MCF 10A (cell line): ENCODE results near the gene SLX4IP. TPM values are rescaled to one million over a fixed set of nuclear protein-coding genes. Genes with fewer than 3 reads are reported as not detected.

Source experiments
- BruUV-seq: library from RNA; stranded (reverse); fragments of 400-500 nt; replicated peaks from 2 replicates; lab custom pipeline; 2021; lab: Mats Ljungman, UMichigan
- CTCF ChIA-PET: fragments of 300-600 bp; sonication (Branson Sonifier 250); formaldehyde crosslinking; extraction: SDS; loops from one replicate; lab custom pipeline; 2021; ENCODE audit warnings: antibody characterized with exemption, inconsistent platforms; lab: Yijun Ruan, JAX
- POLR2A ChIA-PET: fragments of 300-600, 350-650 bp; sonication (Branson Sonifier 250); formaldehyde crosslinking; extraction: SDS; loops from one replicate; lab custom pipeline; 2020; ENCODE audit warnings: antibody characterized with exemption, inconsistent platforms; lab: Yijun Ruan, JAX
- DNase-seq: peaks from one replicate; pipeline ENCODE4 v3.0.0-alpha.2; 2018; ENCODE audit not compliant: unreplicated experiment
- H3K27ac Mint-ChIP-seq: one replicate; pipeline ENCODE4 v1.8.0; 2022; ENCODE audit warnings: mild to moderate bottlenecking, low read depth, mixed read lengths; ENCODE audit not compliant: unreplicated experiment
- H3K27me3 Mint-ChIP-seq: one replicate; pipeline ENCODE4 v1.8.0; 2022; ENCODE audit warnings: mixed read lengths; ENCODE audit not compliant: insufficient read depth, unreplicated experiment
- H3K36me3 Mint-ChIP-seq: one replicate; pipeline ENCODE4 v1.8.0; 2022; ENCODE audit warnings: mild to moderate bottlenecking, moderate library complexity, mixed read lengths; ENCODE audit not compliant: insufficient read depth, unreplicated experiment
- H3K4me1 Mint-ChIP-seq: one replicate; pipeline ENCODE4 v1.8.0; 2022; ENCODE audit warnings: mixed read lengths; ENCODE audit not compliant: insufficient read depth, unreplicated experiment
- H3K4me3 Mint-ChIP-seq: one replicate; pipeline ENCODE4 v1.8.0; 2022; ENCODE audit warnings: mild to moderate bottlenecking, moderate library complexity, mixed read lengths; ENCODE audit not compliant: unreplicated experiment
- H3K9me3 Mint-ChIP-seq: one replicate; pipeline ENCODE4 v1.8.0; 2022; ENCODE audit warnings: mixed read lengths; ENCODE audit not compliant: unreplicated experiment
- CTCF ChIP-seq: fragments of 200-600 bp; IDR thresholded peaks from one replicate; pipeline ENCODE4 v1.8.0; 2022; ENCODE audit warnings: antibody characterized with exemption, mild to moderate bottlenecking; ENCODE audit not compliant: unreplicated experiment
- intact Hi-C: fragments of 100-400 bp; cut with micrococcal nuclease; formaldehyde crosslinking; loops from 2 replicates; pipeline ENCODE4 v1.14.1; 2022
- microRNA-seq: library from miRNA; unstranded; fragments of <30 nt; microRNA quantifications from one replicate; pipeline ENCODE4 v1.2.0, GENCODE V29; 2022
- total RNA-seq: library from RNA; stranded (reverse); gene quantifications from 2 replicates; pipeline ENCODE4 v1.2.3, GENCODE V29; 2022

The SLX4IP gene
- total RNA-seq, 1 experiment from 2014 or later = 11.2 TPM

DNA sequence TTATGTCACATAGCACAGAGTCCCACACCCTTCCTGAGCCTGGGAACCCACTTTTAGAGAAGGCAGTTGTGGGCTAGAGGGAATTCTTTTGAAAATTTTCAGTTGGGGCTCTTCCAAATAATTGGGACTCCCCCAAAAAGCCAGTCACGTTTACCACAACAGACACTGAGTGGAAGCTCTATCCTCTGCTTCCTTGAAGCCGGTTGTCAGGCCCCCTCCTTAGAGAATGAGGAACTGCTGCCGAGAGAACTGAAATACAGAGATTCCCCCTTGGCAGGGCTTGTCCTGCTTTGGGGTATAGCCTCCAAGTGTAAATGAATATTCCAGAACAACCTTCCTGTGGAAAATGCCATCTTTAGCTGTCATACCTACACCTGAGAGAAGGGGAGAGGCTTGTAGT is 241.4 kb downstream of the SLX4IP start:
- Mint-ChIP-seq H3K27ac (no peak overlapping the region), H3K36me3 (peaks cover 14% of the 10 kb centered on the region), H3K9me3 (no peaks in the 10 kb centered on the region), H3K4me1 (peaks cover 14% of the 10 kb centered on the region), H3K4me3 (no peak overlapping the region), H3K27me3 (no peaks in the 10 kb centered on the region)
- ChIA-PET CTCF (interaction anchor here (0.7 to 3.2 kb wide), 5 partner anchors 25 to 278 kb away, joined by 3 to 14 read pairs (median 4); no protein-coding TSS in a partner anchor), POLR2A (interaction anchor here (1.2 to 1.6 kb wide), 2 partner anchors 29 to 600 kb away, joined by 3 to 6 read pairs; no protein-coding TSS in a partner anchor)
- DNase-seq = no peak
- no TSS peak for BruUV-seq
- intact Hi-C loops = loop anchor here (10.0 kb wide), 3 partner anchors 88 to 1062 kb away; no protein-coding TSS in a partner anchor
- TF ChIP-seq CTCF = no peak

Small RNA genes lying within 50 kb of the gene (microRNA-seq; reads per million reads assigned to microRNA genes)
- not detected for gene MIR6870

Other genes with a start within 250 kb of the SLX4IP start
- gene SNAP25, start 216.5 kb upstream of the SLX4IP start, total RNA-seq = not detected in 2 replicates
- 33.0 and 44.5 TPM in 2 replicates for gene MKKS, start 1.1 kb upstream of the SLX4IP start, total RNA-seq
- 62.5 and 88.0 TPM in 2 replicates for gene JAG1, start 238.7 kb downstream of the SLX4IP start, total RNA-seq